GM12878 (cell line): ENCODE results near the gene COMMD1. TPM values are rescaled to one million over a fixed set of nuclear protein-coding genes. Genes with fewer than 3 reads are reported as not detected.

ENCODE experiments used
- ATAC-seq: fragments of 200-7000 bp; cut with Tn5 transposase; 3 replicates; pipeline ENCODE4 v1.9.1; 2020; ENCODE audit warnings: mild to moderate bottlenecking, moderate library complexity
- BruUV-seq: library from RNA; stranded (reverse); fragments of 400-500 nt; replicated peaks from 2 replicates; lab custom pipeline; 2021; lab: Mats Ljungman, UMichigan
- CTCF ChIA-PET: fragments of 300-600 bp; sonication (Branson Sonifier 250); formaldehyde crosslinking; extraction: SDS; loops from one replicate; lab custom pipeline; 2021; ENCODE audit warnings: inconsistent platforms; lab: Yijun Ruan, JAX
- POLR2A ChIA-PET: fragments of 350-600 bp; formaldehyde crosslinking; extraction: SDS; loops from one replicate; lab custom pipeline; 2021; ENCODE audit warnings: inconsistent platforms; lab: Charles Lee
- RAD21 ChIA-PET: fragments of 300-600 bp; sonication (Branson Sonifier 250); formaldehyde crosslinking; loops from one replicate; lab custom pipeline; 2023; ENCODE audit warnings: antibody characterized with exemption; ENCODE audit not compliant: unreplicated experiment; lab: Charles Lee
- SMC1A ChIA-PET: fragments of 300-600 bp; sonication (Branson Sonifier 250); formaldehyde crosslinking; loops from one replicate; lab custom pipeline; 2023; ENCODE audit not compliant: unreplicated experiment, uncharacterized antibody; lab: Charles Lee
- DNase-seq: peaks from one replicate; pipeline ENCODE4 v3.0.0-alpha.2; 2011; ENCODE audit warnings: low read depth, low spot score
- FAIRE-seq: peaks from 3 replicates; lab custom pipeline; 2011; peaks lifted over from hg19 to GRCh38; lab: Jason Lieb, UNC
- H2AFZ ChIP-seq: 2 replicates; pipeline ENCODE4 v1.6.0; 2011; ENCODE audit warnings: low read depth, low read length, control low read depth; ENCODE audit not compliant: control insufficient read depth
- H3K27ac ChIP-seq: 2 replicates; pipeline ENCODE4 v1.5.1; 2011; ENCODE audit warnings: control low read depth; ENCODE audit not compliant: control insufficient read depth, insufficient read depth
- H3K27me3 ChIP-seq, 2 experiments: replicated peaks in 1 of 2; 2 replicates each; pipeline versions ENCODE4 v1.6.0 to v1.6.1; 2011; ENCODE audit warnings: low read length in 1 of 2; ENCODE audit not compliant: control insufficient read depth in 2 of 2, insufficient read depth in 2 of 2
- H3K36me3 ChIP-seq, 2 experiments: 2 replicates each; pipeline ENCODE4 v1.5.1; 2011; ENCODE audit warnings: low read length in 1 of 2; ENCODE audit not compliant: control insufficient read depth in 2 of 2, insufficient read depth in 2 of 2
- H3K4me1 ChIP-seq: 2 replicates; pipeline ENCODE4 v1.6.1; 2011; ENCODE audit warnings: mild to moderate bottlenecking, low read length, moderate library complexity, mixed read lengths; ENCODE audit not compliant: control insufficient read depth, insufficient read depth
- H3K4me2 ChIP-seq: 2 replicates; pipeline ENCODE4 v1.6.0; 2011; ENCODE audit warnings: control low read depth; ENCODE audit not compliant: control insufficient read depth, insufficient read depth
- H3K4me3 ChIP-seq: fragments of 200-600 bp; sonication (generic); 2 replicates; pipeline ENCODE4 v1.5.1; 2016
- H3K79me2 ChIP-seq: 2 replicates; pipeline ENCODE4 v1.6.0; 2011; ENCODE audit warnings: low read length; ENCODE audit not compliant: control insufficient read depth, insufficient read depth
- H3K9ac ChIP-seq: 2 replicates; pipeline ENCODE4 v1.8.0; 2011; ENCODE audit warnings: low read length, control low read depth, mixed read lengths; ENCODE audit not compliant: control insufficient read depth, insufficient read depth
- H3K9me3 ChIP-seq: replicated peaks from 3 replicates; pipeline ENCODE4 v1.5.1; 2011; ENCODE audit warnings: mild to moderate bottlenecking, low read length; ENCODE audit not compliant: control insufficient read depth, insufficient read depth
- H4K20me1 ChIP-seq: 2 replicates; pipeline ENCODE4 v1.6.0; 2011; ENCODE audit not compliant: control insufficient read depth, insufficient read depth
- BRCA1 ChIP-seq: IDR thresholded peaks from 2 replicates; pipeline ENCODE4 v1.6.1; 2011; ENCODE audit warnings: low read depth, low read length, improper control_type of control experiment
- CHD1 ChIP-seq: IDR thresholded peaks from 2 replicates; pipeline ENCODE4 v1.6.1; 2012; ENCODE audit warnings: low read depth, low read length, improper control_type of control experiment
- CHD2 ChIP-seq: IDR thresholded peaks from 2 replicates; pipeline ENCODE4 v1.6.1; 2011; ENCODE audit warnings: low read depth, low read length, improper control_type of control experiment, borderline replicate concordance
- CHD4 ChIP-seq: fragments of 200-600 bp; sonication (generic); IDR thresholded peaks from 2 replicates; pipeline ENCODE4 v1.6.1; 2016; ENCODE audit warnings: mild to moderate bottlenecking
- CREM ChIP-seq: IDR thresholded peaks from 2 replicates; pipeline ENCODE4 v1.6.1; 2014; ENCODE audit warnings: antibody characterized with exemption, low read depth
- EGR1 ChIP-seq, 2 experiments: IDR thresholded peaks; 1 replicate in 1 of 2; 2 replicates in 1 of 2; pipeline ENCODE4 v1.6.1; 2011 to 2012; ENCODE audit warnings: low read depth in 2 of 2, low read length in 2 of 2, borderline replicate concordance in 1 of 2, mild to moderate bottlenecking in 1 of 2, moderate library complexity in 1 of 2
- ETV6 ChIP-seq, 2 experiments: fragments of 450-650 bp in 1 of 2; IDR thresholded peaks in 1 of 2; conservative IDR thresholded peaks in 1 of 2; 2 replicates each; pipeline ENCODE4 v1.6.1; 2014; ENCODE audit warnings: antibody characterized with exemption in 1 of 2, borderline replicate concordance in 1 of 2, low read depth in 1 of 2, mild to moderate bottlenecking in 1 of 2, moderate library complexity in 1 of 2
- NBN ChIP-seq: fragments of 450-650 bp; IDR thresholded peaks from 2 replicates; pipeline ENCODE4 v1.6.1; 2016
- RAD21 ChIP-seq: IDR thresholded peaks from 2 replicates; pipeline ENCODE4 v1.6.1; 2011; ENCODE audit warnings: mild to moderate bottlenecking, low read depth, low read length, moderate library complexity; ENCODE audit not compliant: insufficient read depth
- SRF ChIP-seq, 2 experiments: IDR thresholded peaks; 2 replicates each; pipeline ENCODE4 v1.6.1; 2011; ENCODE audit warnings: low read depth in 2 of 2, low read length in 2 of 2, mild to moderate bottlenecking in 1 of 2, moderate library complexity in 1 of 2
- SUZ12 ChIP-seq: fragments of 200-600 bp; sonication (generic); IDR thresholded peaks from one replicate; pipeline ENCODE4 v1.6.1; 2018; ENCODE audit warnings: antibody characterized with exemption, mild to moderate bottlenecking; ENCODE audit not compliant: unreplicated experiment
- TBL1XR1 ChIP-seq: IDR thresholded peaks from 2 replicates; pipeline ENCODE4 v1.6.1; 2012; ENCODE audit warnings: low read depth, low read length, improper control_type of control experiment
- WGBS: methylation state at CpG from one replicate; pipeline ENCODE4 v1.1.6; 2016; ENCODE audit warnings: low lambda C conversion rate; ENCODE audit not compliant: insufficient replicate concordance, insufficient coverage; ENCODE audit errors: missing lambda C conversion rate; 5-methylcytosine and 5-hydroxymethylcytosine counted together
- in situ Hi-C: fragments of 300-500 bp; cut with MboI; formaldehyde crosslinking; loops from 9 replicates; pipeline ENCODE4 v1.14.3; 2018; ENCODE audit warnings: mixed read lengths
- intact Hi-C: fragments of 100-400 bp; cut with micrococcal nuclease; formaldehyde crosslinking; loops from one replicate; pipeline ENCODE4 v1.14.2; 2022; ENCODE audit not compliant: unreplicated experiment
- polyA plus RNA-seq, 11 experiments: library from polyadenylated mRNA; depleted of rRNA in 4 of 11; unstranded in 6 of 11; stranded (reverse) in 5 of 11; fragments of >200 nt; fragmentation: Nextera tagmentation in 4 of 11; fragmentation: Illumina TruSeq in 1 of 11; extraction: Ambion mirVana in 4 of 11; extraction: Trizol in 1 of 11; gene quantifications; 1 replicate in 1 of 11; 2 replicates in 10 of 11; pipeline versions ENCODE4 v1.2.1 to v1.2.3, GENCODE V29; 2011 to 2016; ENCODE audit warnings: inconsistent platforms in 2 of 11, missing spikeins in 2 of 11, low read depth in 1 of 11
- total RNA-seq, 4 experiments: library from RNA; depleted of rRNA in 3 of 4; stranded (reverse); fragments of >200 nt in 3 of 4; fragmentation: Illumina TruSeq in 1 of 4; extraction: Trizol in 1 of 4; gene quantifications; 2 replicates each; pipeline versions ENCODE4 v1.2.1 to v1.2.3, GENCODE V29; 2013 to 2021
- TF ChIP-seq, protein P1 (sequence below): fragments of 450-650 bp; IDR thresholded peaks from 2 replicates; pipeline ENCODE4 v1.6.1; 2017; ENCODE audit warnings: low read depth, mild to moderate bottlenecking, moderate library complexity
- TF ChIP-seq, protein P2 (sequence below): IDR thresholded peaks from 2 replicates; pipeline ENCODE4 v1.6.1; 2011; ENCODE audit warnings: low read depth, mild to moderate bottlenecking, low read length, moderate library complexity, borderline replicate concordance; ENCODE audit errors: extremely low read depth
- TF ChIP-seq, protein P3 (sequence below): fragments of 450-650 bp; IDR thresholded peaks from 2 replicates; pipeline ENCODE4 v1.6.1; 2016; ENCODE audit warnings: mild to moderate bottlenecking

The COMMD1 gene
- total and polyA plus RNA-seq, 10 of the 15 experiments (the other 5 are each of a cell fraction or from before 2014, with no cell fraction given) = 39.7 to 210 (median 53.7) TPM

DNA sequence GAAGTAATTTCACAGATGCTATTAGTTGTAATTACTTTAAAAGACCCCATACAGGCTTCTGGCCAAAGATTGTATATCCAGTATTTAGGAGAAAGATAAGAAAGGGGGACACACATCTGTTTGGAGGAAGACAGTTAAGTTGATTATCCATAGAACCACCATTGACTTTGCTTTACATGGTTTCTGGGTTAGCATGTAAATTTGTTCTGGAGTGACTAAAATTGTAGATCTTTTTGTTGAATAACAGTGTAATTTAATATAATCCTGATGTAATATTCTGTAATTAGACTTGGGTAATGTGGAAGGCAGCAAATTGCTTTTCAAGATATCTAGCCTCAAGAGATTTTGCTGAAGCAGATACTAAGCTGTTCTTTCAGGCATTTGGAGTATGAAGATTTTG lies 17.2 kb downstream of the COMMD1 start (continued):
- TF ChIP-seq, protein P1, sequence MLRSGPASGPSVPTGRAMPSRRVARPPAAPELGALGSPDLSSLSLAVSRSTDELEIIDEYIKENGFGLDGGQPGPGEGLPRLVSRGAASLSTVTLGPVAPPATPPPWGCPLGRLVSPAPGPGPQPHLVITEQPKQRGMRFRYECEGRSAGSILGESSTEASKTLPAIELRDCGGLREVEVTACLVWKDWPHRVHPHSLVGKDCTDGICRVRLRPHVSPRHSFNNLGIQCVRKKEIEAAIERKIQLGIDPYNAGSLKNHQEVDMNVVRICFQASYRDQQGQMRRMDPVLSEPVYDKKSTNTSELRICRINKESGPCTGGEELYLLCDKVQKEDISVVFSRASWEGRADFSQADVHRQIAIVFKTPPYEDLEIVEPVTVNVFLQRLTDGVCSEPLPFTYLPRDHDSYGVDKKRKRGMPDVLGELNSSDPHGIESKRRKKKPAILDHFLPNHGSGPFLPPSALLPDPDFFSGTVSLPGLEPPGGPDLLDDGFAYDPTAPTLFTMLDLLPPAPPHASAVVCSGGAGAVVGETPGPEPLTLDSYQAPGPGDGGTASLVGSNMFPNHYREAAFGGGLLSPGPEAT = no peak
- no peak for TF ChIP-seq SRF (IDR thresholded peaks at IDR 0.05; ENCODE audit: low read depth in 2 of 2, low read length in 2 of 2)
- no peak for TF ChIP-seq CHD4

DNA sequence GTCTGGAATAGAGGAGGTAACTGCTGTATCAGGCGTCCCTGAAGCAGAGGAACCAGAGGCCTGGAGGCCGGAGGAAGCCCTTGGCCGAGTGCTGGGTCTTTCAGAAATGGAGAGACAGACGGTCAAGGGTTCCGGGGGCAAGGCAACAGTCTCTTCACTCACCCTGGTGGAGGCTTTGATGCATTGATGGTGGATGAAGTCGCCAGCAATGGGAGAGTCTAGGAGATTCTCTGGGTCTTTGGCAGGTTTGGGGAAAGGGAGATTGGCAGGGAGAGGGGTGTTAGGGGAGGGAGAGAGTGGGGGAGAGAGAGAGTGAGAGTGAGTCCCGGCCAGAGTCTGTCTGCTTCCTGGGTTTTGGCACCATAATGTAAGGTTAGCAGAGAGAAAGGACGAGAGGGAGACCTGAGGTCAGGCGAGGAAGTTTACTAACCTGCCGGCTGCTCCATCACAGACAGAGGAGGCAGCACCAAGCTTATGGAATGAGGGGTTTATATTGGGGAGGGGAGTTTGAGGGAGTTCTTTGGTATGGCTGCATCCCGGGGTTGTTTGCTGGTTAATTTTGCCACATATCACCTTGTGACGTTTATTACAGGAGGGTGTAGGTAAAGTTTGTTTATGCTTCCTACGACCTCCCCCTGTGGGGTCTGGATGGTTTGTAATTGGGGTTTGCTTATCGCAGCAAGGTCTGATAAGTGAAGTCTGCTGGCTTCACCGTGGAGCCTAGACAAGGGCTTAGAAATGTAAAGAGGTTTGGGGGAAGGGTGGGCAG lies 19.6 kb downstream of the COMMD1 start:
- Histone ChIP-seq H3K27ac (no peak overlapping the region), H3K79me2 (no peaks in the 10 kb centered on the region), H3K27me3 (no peaks in the 10 kb centered on the region), H3K4me3 (no peak overlapping the region), H3K9ac (no peak overlapping the region), H3K9me3 (no peaks in the 10 kb centered on the region), H3K4me2 (no peak overlapping the region), H2AFZ (no peak overlapping the region), H3K36me3 (no peaks in the 10 kb centered on the region; a peak in 1 of 4 replicates), H3K4me1 (no peaks in the 10 kb centered on the region), H4K20me1 (no peaks in the 10 kb centered on the region)
- DNase-seq (no peak), FAIRE-seq (no peak), ATAC-seq (no peak)
- RAD21 ChIA-PET = no interaction called here
- WGBS = 89% methylated on average over 15 of the region's 15 CpGs
- POLR2A ChIA-PET = no interaction called here
- intact Hi-C loops (no loop called here), in situ Hi-C loops (no loop called here)
- CTCF ChIA-PET = no interaction called here
- no TSS peak for BruUV-seq
- SMC1A ChIA-PET = no interaction called here
- TF ChIP-seq, protein P2, sequence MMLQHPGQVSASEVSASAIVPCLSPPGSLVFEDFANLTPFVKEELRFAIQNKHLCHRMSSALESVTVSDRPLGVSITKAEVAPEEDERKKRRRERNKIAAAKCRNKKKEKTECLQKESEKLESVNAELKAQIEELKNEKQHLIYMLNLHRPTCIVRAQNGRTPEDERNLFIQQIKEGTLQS = no peak
- TF ChIP-seq RAD21 (no peak), CREM (no peak), TBL1XR1 (no peak), BRCA1 (no peak), ETV6 (conservative IDR thresholded peaks at IDR 0.05 in 1 of 2, IDR thresholded peaks at IDR 0.05 in 1 of 2; ENCODE audit: borderline replicate concordance in 1 of 2, low read depth in 1 of 2) (no peak), CHD1 (no peak), SUZ12 (no peak), EGR1 (IDR thresholded peaks at IDR 0.05; ENCODE audit: borderline replicate concordance in 1 of 2, low read depth in 2 of 2, low read length in 2 of 2) (no peak), NBN (no peak), CHD2 (no peak)
- TF ChIP-seq, protein P1 = no peak
- TF ChIP-seq, protein P3, sequence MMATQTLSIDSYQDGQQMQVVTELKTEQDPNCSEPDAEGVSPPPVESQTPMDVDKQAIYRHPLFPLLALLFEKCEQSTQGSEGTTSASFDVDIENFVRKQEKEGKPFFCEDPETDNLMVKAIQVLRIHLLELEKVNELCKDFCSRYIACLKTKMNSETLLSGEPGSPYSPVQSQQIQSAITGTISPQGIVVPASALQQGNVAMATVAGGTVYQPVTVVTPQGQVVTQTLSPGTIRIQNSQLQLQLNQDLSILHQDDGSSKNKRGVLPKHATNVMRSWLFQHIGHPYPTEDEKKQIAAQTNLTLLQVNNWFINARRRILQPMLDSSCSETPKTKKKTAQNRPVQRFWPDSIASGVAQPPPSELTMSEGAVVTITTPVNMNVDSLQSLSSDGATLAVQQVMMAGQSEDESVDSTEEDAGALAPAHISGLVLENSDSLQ = no peak
